Loucy (cell line): Measurements from ENCODE around the gene METRNL.

Experiments used
- H2AFZ ChIP-seq: fragments of 200-600 bp; sonication (generic); 2 replicates; pipeline ENCODE4 v1.6.0; 2016; ENCODE audit warnings: antibody characterized with exemption, mild to moderate bottlenecking, low read length, moderate library complexity
- H3F3A ChIP-seq: fragments of 200-600 bp; 2 replicates; pipeline ENCODE4 v1.6.0; 2016; ENCODE audit warnings: antibody characterized with exemption, low read depth, mild to moderate bottlenecking
- H3K27me3 ChIP-seq: fragments of 200-600 bp; sonication (generic); 2 replicates; pipeline ENCODE4 v1.6.1; 2014; ENCODE audit warnings: low read length, mild to moderate bottlenecking; ENCODE audit not compliant: insufficient read depth, poor library complexity, severe bottlenecking
- H3K36me3 ChIP-seq: fragments of 200-600 bp; sonication (generic); 2 replicates; pipeline ENCODE4 v1.6.1; 2016; ENCODE audit warnings: low read length; ENCODE audit not compliant: insufficient read depth
- H3K4me1 ChIP-seq: fragments of 200-600 bp; sonication (generic); 2 replicates; pipeline ENCODE4 v1.5.1; 2014; ENCODE audit warnings: low read length, mild to moderate bottlenecking; ENCODE audit not compliant: insufficient read depth, poor library complexity, severe bottlenecking
- H3K4me2 ChIP-seq: fragments of 200-600 bp; sonication (generic); 2 replicates; pipeline ENCODE4 v1.6.0; 2014; ENCODE audit warnings: antibody characterized with exemption, low read length, low read depth, mild to moderate bottlenecking; ENCODE audit not compliant: poor library complexity, severe bottlenecking
- H3K4me3 ChIP-seq: fragments of 200-600 bp; sonication (generic); 2 replicates; pipeline ENCODE4 v1.5.1; 2014; ENCODE audit warnings: low read length, mild to moderate bottlenecking, mixed read lengths; ENCODE audit not compliant: poor library complexity, severe bottlenecking
- H3K79me2 ChIP-seq: fragments of 200-600 bp; sonication (generic); 2 replicates; pipeline ENCODE4 v1.6.1; 2014; ENCODE audit warnings: low read length; ENCODE audit not compliant: insufficient read depth
- H3K9ac ChIP-seq: fragments of 200-600 bp; sonication (generic); 2 replicates; pipeline ENCODE4 v1.6.0; 2014; ENCODE audit warnings: mild to moderate bottlenecking, low read depth, low read length, moderate library complexity; ENCODE audit not compliant: poor library complexity, severe bottlenecking
- H3K9me2 ChIP-seq: fragments of 200-600 bp; sonication (generic); replicated peaks from 2 replicates; pipeline ENCODE4 v1.6.1; 2016; ENCODE audit warnings: low read depth, low read length, mixed read lengths
- H3K9me3 ChIP-seq: fragments of 200-600 bp; sonication (generic); 2 replicates; pipeline ENCODE4 v1.6.1; 2014; ENCODE audit warnings: mild to moderate bottlenecking, antibody characterized with exemption, low read length, low read depth; ENCODE audit not compliant: insufficient read depth
- H4K20me1 ChIP-seq: fragments of 200-600 bp; sonication (generic); 2 replicates; pipeline ENCODE4 v1.6.0; 2014; ENCODE audit warnings: antibody characterized with exemption, low read length, mild to moderate bottlenecking; ENCODE audit not compliant: insufficient read depth, poor library complexity, severe bottlenecking
- EZH2phosphoT487 ChIP-seq: fragments of 200-600 bp; IDR thresholded peaks from 2 replicates; pipeline ENCODE4 v1.6.1; 2018; ENCODE audit warnings: antibody characterized with exemption, mild to moderate bottlenecking, moderate library complexity, borderline replicate concordance
- TF ChIP-seq, protein P1 (sequence below): fragments of 200-600 bp; sonication (generic); conservative IDR thresholded peaks from 2 replicates; pipeline ENCODE4 v1.5.1; 2014; ENCODE audit warnings: mild to moderate bottlenecking, antibody characterized with exemption, low read length

METRNL gene

DNA sequence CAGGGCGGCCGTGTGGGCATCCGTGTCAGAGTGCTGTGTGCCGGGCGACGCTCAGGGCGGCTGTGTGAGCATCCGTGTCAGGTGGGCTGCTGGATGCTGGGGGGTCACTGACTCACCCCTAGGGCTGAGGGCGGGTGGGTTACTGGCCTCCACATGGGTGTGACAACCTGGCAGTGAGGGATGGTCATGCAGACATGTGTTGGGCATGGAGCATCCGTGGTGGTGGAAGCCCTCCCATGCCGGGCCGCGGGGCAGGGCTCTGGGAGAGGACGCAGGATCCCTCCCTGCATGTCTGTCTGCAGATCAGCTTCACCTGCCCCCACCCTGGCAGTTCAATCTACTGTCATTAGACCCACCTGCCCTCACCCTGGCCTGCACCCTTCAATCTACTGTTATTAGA is 56.3 kb downstream of the METRNL start:
- Histone ChIP-seq H3F3A (no peaks in the 10 kb centered on the region), H3K9me3 (no peaks in the 10 kb centered on the region), H3K27me3 (no peaks in the 10 kb centered on the region), H3K36me3 (no peaks in the 10 kb centered on the region), H4K20me1 (no peaks in the 10 kb centered on the region), H3K9ac (no peak overlapping the region), H2AFZ (no peak overlapping the region), H3K4me1 (peaks cover 28% of the 10 kb centered on the region), H3K79me2 (no peaks in the 10 kb centered on the region), H3K9me2 (no peaks in the 10 kb centered on the region), H3K4me3 (no peak overlapping the region), H3K4me2 (no peak overlapping the region)
- TF ChIP-seq, protein P1, sequence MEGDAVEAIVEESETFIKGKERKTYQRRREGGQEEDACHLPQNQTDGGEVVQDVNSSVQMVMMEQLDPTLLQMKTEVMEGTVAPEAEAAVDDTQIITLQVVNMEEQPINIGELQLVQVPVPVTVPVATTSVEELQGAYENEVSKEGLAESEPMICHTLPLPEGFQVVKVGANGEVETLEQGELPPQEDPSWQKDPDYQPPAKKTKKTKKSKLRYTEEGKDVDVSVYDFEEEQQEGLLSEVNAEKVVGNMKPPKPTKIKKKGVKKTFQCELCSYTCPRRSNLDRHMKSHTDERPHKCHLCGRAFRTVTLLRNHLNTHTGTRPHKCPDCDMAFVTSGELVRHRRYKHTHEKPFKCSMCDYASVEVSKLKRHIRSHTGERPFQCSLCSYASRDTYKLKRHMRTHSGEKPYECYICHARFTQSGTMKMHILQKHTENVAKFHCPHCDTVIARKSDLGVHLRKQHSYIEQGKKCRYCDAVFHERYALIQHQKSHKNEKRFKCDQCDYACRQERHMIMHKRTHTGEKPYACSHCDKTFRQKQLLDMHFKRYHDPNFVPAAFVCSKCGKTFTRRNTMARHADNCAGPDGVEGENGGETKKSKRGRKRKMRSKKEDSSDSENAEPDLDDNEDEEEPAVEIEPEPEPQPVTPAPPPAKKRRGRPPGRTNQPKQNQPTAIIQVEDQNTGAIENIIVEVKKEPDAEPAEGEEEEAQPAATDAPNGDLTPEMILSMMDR = no peak
- no peak for TF ChIP-seq EZH2phosphoT487

DNA sequence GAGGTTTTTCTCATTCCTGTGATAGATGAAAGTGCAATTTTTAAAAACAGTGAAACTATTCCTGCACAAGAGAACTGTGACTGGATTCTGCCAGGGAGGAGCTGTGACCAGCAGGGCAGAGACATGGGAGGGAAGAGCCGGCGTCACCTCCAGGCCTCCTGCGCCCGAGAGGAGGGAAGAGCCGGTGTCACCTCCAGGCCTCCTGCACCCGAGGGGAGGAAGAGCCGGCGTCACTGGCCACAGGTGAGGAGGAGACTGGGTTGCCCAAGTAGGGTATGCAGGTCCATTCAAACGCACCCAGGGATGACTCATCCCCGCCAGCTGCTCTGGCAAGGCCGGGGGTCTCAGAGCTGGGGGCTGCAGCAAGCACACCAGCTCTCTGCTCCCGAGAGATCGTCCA is 56.7 kb downstream of the METRNL start:
- Histone ChIP-seq H3K4me2 (no peak overlapping the region), H4K20me1 (no peaks in the 10 kb centered on the region), H3K27me3 (no peaks in the 10 kb centered on the region), H3K4me1 (peaks cover 23% of the 10 kb centered on the region), H3K36me3 (no peaks in the 10 kb centered on the region), H3K79me2 (no peaks in the 10 kb centered on the region), H3F3A (no peaks in the 10 kb centered on the region), H3K9me2 (no peaks in the 10 kb centered on the region), H3K4me3 (no peak overlapping the region), H2AFZ (no peak overlapping the region), H3K9me3 (no peaks in the 10 kb centered on the region), H3K9ac (no peak overlapping the region)
- TF ChIP-seq, protein P1 = no peak
- TF ChIP-seq EZH2phosphoT487 = no peak

DNA sequence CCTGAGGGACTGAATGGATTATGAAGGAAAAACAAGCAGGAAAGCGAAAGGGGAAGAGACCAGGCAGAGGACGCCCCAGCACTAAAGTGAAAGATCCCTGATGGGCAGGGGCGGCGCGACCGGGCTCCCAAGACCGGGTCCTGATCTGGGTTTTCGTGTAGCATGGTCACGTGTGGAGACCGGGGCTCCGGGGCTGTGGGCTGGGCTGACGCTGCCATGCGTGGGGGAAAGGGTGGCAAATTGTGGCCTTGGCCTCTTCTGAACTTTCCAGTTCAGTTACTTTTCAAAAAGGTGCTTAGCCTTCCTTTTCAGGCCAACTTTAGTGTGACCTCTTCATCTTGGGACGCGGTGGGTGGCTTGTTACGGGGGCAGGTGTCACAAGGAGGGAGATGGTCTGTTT is 57.5 kb downstream of the METRNL start:
- H3K9me2 ChIP-seq = no peaks in the 10 kb centered on the region
- H3K4me1 ChIP-seq = peaks cover 16% of the 10 kb centered on the region
- no peak overlapping the region for H2AFZ ChIP-seq
- TF ChIP-seq EZH2phosphoT487 = no peak
- TF ChIP-seq, protein P1 = no peak
- no peaks in the 10 kb centered on the region for H3K27me3 ChIP-seq
- H3K4me2 ChIP-seq = no peak overlapping the region
- no peaks in the 10 kb centered on the region for H3K9me3 ChIP-seq
- H3K4me3 ChIP-seq = no peak overlapping the region
- no peaks in the 10 kb centered on the region for H3F3A ChIP-seq
- H3K79me2 ChIP-seq = no peaks in the 10 kb centered on the region
- H3K9ac ChIP-seq = no peak overlapping the region
- H4K20me1 ChIP-seq = no peaks in the 10 kb centered on the region
- H3K36me3 ChIP-seq = no peaks in the 10 kb centered on the region
